T follicular helper cell (primary cell): ENCODE results near the gene PTPRR.

Source experiments
- DNase-seq: peaks from one replicate; pipeline ENCODE4 v3.0.0-alpha.2; 2020; ENCODE audit warnings: low read depth
- total RNA-seq, 2 experiments: gene quantifications; one replicate each; lab custom pipeline; 2026; lab: John Stamatoyannopoulos, UW

The PTPRR gene
- total RNA-seq = 0 reads per million in 2 experiments

DNA sequence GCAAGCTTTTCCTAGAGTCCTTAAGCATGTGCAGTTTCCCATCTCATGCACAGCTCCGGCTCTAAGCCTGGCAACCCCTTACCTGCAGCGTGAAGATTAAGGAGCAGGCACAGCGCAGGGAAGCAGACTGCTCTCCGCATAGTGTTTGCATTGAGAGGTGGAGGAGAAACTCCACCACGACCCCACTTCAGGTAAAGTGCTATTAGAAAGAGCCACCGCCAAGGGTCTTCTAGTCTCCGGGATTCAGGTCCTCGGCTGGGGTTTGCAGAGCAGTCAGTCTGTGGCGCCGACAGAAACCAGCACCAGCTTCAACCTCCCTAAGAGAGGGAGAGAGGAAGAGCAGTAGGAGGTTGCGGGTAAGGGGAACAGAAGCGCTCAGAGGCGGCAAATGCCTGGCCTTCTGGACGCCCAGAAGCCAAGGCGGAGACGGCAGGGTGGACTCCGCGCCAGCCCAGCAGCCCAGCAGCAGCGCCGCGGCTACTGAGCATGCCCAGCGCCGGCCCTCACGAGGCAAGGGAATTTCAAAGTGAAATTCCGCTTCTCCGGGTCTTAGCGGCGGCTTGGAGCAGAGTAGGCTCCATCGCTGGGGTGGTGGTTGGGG is at the start of gene PTPRR:
Gene PTPRR, minus strand, starts transcription at position 488 of the 601 bp plus-strand sequence. Its CDS starts 348 bp downstream, at position 140.
- no peak for DNase-seq

DNA sequence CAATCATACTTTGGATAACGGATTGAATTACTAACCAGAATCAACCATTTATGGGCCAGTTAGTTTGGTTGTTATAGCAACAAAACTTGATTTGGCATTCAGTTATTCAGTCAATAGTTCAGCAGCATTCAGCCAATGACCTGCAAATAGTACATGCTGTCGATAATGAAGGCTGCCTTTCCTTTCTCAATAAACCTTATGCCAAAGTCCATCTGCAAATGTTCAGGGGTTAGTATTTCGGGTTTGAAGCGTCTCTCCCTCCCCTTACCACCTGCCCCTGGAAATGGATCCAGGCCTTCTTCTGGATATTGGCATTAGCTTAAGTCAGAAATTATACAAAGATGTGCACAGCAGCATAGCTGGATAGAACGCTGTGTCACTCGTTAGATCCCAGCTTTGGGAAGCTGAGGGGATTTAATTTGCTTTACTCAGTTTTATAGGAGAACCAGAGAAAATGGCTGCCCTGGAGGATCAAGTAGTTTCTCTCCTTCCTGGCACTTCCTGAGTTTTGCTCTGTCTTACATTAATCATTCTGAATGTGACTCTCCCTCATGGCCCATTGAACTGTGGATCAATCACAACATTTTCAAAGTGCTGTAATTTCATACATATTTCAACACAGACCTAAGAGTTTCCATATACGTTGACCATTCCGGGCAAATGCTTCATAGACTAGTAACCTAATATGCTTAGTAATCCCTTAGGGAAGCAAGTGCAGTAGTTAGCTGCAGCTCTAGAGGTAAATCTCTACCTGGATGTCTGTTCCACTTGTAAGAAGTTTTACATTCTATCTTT is 46.7 kb upstream of the PTPRR start:
- no peak for DNase-seq

DNA sequence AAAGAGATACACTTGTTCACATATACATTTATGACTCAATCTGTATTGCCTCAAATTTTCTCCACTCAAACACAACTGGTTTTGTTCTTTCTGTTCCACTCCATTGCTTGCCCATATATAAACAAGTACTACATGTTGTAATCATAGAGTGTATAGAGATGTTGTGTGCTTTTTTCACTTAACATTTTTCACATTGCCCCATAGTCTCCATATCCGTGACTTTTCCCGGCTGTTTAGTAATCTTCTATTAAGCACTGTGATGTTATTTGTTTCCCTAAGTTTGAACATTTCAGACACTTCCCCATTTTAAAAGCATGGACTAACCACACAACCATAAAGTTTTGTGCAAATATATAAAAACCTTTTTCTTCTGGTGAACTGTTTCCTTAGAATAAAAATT is 45.5 kb upstream of the PTPRR start:
- DNase-seq = no peak

DNA sequence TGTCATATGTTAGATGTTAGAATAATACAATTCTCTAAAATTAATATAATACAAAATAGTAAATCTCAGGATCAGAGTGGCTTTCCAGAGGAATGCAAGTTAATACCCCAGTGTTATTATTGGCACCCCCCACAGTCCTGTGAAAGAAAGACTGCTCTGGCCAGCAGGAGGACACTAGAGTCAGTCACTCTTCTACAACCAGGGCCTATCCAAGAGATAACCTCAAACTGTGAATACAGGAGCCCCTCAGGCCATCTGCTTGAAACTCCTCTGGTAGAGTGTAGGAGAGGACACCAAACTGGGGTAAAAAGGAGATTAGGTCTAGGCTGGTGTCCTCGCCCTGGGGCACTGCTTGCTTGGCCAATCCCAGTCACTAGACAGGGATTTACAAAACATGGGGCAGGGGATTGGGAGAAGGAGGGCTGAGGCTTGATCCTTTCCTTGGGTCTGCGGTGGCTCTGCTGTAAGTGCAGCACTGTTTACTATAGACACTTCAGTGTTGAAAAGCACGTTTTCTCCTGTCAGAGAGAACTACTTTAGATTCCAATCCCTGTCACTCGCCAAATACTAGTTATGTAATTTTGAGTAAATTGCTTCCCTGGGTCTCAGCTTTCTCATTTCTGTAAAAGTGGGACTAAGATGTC is 44.5 kb upstream of the PTPRR start:
- no peak for DNase-seq

DNA sequence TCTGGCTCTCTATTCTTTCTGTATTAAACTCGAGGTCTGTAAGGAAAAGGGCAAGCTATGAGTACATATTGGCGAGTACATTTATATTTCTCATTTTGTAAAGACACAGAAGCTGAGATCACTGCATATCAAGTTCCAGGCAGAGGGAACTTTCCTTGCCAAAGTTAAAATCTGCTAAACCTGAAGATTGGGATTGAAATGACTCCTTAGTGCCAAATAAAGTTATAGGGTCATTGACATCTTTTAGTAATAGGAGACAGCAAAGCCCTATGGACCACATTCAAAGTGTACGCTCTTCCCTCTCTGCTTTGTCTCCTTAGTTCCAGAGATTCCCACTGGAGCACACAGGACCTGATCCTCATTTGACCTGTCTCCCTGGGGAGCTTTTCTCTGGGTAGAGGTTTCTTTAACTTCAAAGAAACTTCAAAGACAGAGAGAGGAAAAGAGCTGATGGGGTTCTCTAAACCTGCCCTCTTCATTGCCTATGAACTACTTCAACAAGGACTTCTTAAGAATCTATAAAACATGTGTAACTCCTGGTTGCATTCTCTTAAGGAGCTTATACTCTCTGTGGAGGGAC is 42.6 kb upstream of the PTPRR start:
- DNase-seq = no peak

- DNase-seq = no peak
These were observed 41.8 kb upstream of the PTPRR start for GRCh38 chr12:70962226-70962794.

DNA sequence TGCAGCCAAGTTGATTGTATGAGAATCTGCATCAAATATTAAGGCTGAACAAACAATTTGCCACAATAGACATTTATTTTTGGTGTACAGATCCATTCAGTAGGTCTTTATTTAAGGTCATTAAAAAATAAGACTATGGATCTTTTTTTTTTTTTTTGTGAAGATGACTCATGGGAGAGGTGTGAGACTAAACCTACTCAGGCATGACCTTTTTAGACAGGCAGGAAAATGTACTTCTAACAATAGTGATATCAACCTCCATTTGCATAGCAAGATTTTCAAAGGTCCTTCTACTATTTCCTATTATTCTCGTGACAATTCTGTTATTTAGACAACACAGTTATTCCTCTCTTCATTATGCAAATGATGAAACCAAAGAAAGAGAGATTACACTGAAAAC is 39.9 kb upstream of the PTPRR start:
- no peak for DNase-seq

- no peak for DNase-seq
These were observed 34.9 kb upstream of the PTPRR start for GRCh38 chr12:70955415-70955814.

GRCh38 chr12:70950451-70950850 is 29.9 kb upstream of the PTPRR start:
- DNase-seq = no peak

GRCh38 chr12:70948976-70949336 is 28.4 kb upstream of the PTPRR start:
- DNase-seq = no peak

- DNase-seq = no peak
These were observed 27.9 kb upstream of the PTPRR start for GRCh38 chr12:70948236-70948975.

GRCh38 chr12:70936203-70936813 is 15.8 kb upstream of the PTPRR start:
- no peak for DNase-seq

DNA sequence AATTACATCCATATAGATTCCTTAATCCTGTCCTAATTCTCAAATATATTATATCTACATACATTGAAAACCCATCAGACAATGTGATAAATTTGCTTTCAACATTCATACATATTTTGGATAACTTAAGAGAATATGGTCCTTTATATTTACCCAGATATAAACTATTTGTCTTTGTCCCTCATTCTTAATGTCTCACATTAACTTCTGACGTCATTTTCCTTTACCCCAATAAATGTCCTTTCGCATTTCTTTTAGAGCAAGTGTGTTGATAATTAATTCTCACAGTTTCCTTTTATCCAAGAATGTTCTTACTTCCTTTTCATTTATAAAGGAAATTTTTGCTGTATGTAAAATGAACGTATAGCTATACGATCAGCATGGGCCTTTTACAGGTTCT is 12.6 kb upstream of the PTPRR start:
- DNase-seq = no peak

- no peak for DNase-seq
These were observed 8.5 kb upstream of the PTPRR start for GRCh38 chr12:70929029-70929428.

- no peak for DNase-seq
These were observed 7.5 kb upstream of the PTPRR start for GRCh38 chr12:70928071-70928470.

GRCh38 chr12:70927356-70927755 is 6.8 kb upstream of the PTPRR start:
- no peak for DNase-seq

- no peak for DNase-seq
These were observed 5.0 kb upstream of the PTPRR start for GRCh38 chr12:70925539-70925938.

DNA sequence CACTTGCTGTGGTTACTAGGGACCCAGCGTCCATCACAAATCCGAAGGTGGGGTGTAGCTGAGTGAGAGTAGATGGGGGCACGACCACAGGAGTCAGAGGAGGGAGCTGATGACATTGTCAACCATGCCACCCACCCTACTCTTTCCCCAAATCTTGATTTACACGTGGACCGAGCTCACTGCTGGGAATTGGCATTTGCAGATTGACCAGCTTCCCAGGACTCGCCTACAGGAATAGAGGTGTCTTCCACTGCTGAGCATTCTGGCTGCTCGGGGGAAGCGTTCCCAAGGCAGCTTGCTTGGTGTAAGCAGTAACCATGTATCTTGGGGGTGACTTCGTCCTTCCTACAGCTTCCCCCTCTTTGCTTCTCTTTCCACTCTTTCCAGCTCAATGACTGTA is 353 bp upstream of the PTPRR start:
- DNase-seq = no peak

- DNase-seq = no peak
These were observed 922 bp downstream of the PTPRR start for GRCh38 chr12:70919597-70920035.

- no peak for DNase-seq
These were observed 1.4 kb downstream of the PTPRR start for GRCh38 chr12:70919176-70919575.

DNA sequence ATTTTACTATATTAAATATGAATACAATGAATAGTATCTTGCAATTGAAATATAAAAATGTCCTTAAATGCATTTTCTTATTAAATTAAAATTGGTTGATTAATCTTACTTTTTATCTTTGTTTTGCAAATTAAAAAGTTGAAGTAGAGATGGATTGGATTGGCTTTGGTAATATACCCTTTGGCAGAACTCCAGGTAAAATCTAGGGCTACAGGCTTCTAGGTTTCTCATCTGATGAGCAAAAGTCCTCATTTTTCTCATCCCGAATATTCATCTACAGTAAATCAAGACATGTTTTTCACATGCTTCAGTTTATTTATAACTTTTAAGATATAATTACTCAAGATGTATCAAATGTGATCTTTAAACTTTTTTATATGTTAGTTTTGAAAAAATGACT is 2.2 kb downstream of the PTPRR start:
- no peak for DNase-seq
